HG03095 (cell line): Measurements from ENCODE around the gene CPPED1.
"Not testable (repeated sequence)": the region's sequence is repeated elsewhere in the genome, so short reads cannot be mapped to it uniquely, and the experiment has no call there.

ENCODE experiments used
- ATAC-seq: cut with Tn5 transposase; IDR thresholded peaks from one replicate; pipeline ENCODE4 v1.9.1; 2021; ENCODE audit warnings: moderate library complexity; ENCODE audit not compliant: unreplicated experiment

CPPED1 gene, protein sequence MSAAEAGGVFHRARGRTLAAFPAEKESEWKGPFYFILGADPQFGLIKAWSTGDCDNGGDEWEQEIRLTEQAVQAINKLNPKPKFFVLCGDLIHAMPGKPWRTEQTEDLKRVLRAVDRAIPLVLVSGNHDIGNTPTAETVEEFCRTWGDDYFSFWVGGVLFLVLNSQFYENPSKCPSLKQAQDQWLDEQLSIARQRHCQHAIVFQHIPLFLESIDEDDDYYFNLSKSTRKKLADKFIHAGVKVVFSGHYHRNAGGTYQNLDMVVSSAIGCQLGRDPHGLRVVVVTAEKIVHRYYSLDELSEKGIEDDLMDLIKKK

DNA sequence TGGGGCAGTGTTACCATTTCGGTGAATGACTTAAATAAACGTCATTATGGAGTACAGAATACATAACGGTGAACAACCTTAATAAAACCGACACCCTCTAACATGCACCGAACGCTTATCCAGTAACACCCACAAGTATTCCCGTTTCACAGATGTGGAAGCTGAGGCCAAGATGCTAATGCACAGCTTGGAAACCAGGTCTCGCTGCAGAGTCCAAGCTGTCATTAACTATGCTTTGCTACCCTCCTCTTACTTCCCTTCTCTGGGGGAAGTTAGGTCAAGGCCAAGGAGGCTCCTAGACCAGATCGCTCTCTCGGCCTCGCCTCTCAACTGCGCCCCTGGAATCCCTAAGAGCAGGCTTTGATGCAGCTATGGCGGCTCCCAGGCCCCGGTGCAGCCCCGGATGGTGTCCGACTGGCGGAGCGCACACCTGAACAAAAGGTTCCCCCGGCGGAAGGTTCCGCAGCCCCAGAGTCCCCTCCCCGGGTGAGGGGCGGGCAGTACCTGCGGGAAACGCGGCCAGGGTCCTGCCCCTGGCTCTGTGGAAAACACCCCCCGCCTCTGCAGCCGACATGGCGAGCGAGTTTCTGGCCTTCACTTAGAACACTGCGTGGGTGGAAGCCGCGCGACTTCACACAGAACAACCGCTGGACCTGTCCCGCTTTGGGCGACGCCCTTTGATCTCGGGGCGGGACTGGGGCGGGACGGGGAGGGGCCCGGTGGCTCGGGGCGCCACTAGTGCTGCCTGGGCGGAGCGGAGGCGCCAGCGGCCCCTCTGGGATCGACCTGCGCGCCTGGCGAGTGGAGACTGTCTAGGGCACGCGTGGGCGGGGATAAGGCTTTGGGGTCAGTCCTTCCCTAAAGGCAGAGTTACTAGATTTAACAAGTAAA is at the start of gene CPPED1:
Gene CPPED1 (minus strand): TSS at position 685 of the 891 bp plus-strand sequence. CDS start 111 bp downstream, at position 574.
- peak; percentile 72 for ATAC-seq

DNA sequence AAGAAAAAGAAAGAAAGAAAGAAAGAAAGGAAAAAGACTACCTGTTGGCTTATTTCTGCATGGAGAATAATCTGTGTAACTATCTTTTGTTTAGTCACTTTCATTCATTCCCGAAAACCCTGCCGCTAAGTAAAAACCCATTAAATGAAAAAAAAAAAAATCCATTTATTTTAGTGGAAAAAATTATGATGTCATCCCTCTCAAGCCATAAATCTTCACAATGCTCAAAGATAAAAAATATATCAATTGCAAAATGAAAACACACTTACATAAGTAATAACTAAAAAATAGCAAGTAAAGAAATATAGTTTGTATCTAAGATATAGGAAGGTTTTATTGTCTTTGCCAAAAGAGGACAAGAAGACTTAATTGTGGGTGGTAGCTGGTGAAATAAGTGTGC is 46.5 kb upstream of the CPPED1 start:
- no peak for ATAC-seq

DNA sequence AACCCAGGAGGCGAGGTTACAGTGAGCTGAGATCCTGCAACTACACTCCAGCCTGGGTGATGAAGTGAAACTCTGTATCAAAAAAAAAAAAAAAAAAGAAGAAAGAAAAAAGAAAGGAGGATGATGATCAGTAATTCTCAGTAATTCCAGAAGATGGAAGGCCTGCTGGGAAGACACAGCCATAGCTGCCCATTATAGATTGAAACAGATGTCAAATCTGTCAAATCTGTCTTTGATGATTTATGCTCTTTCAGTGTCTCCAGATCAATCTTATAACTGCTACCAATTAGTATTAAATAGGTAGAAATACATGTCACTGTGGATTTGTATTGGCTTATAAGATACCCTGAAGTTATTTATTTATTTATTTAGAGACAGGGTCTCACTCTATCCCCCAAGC is 42.9 kb upstream of the CPPED1 start:
- ATAC-seq = no peak

DNA sequence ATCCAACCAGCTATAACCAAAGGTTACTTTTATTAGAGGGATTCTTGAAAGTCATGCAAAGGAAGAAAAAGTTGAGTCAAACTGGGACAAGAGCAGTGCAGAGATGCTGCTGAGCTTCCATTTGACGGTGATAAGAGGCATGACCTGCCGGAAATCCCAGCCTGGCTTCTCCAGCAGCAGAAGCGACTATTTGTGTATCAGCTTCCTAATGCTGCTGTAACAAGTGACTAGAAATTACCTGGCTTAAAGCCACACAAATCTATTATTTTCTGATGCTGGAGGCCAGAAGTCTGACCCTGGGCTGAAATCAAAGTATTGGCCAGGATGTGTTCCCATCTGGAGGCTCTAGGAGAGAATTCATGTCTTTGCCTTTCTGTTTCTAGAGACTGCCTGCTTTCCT is 41.6 kb upstream of the CPPED1 start:
- ATAC-seq = no peak

DNA sequence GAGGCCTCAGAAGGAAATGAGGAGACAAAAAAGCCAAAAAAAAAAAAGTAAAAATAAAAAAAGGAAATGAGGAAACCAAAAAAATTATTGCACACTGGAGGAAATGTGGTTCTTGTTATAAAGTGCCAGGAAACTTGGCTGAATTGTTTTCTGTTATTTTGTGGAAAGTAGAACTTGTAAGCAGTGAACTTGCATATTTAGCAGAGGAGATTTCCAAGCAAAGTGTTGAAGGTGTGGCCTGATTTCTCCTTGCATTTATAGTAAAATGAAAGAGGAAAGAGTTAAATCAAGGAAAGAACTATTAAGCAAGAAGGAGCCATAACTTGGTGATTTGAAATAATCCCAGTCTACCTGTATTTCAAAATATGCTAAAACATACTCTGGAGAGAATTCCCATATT is 34.1 kb upstream of the CPPED1 start:
- ATAC-seq = no peak

DNA sequence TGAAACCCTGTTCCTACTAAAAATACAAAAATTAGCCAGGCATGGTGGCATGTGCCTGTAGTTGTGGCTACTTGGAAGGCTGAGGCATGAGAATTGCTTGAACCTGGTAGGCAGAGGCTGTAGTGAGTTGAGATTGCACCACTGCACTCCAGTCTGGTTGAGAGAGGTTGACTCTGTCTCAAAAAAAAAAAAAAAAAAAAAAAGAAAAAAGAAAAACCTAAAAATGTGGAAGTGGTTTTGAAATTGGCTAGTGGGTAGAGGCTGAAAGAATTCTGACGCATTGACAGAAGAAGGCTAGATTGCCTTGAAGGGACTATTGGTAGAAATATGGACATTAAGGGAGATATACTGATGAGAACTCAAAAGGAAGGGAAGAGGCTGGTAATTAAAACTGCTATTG is 33.6 kb upstream of the CPPED1 start:
- no peak for ATAC-seq

DNA sequence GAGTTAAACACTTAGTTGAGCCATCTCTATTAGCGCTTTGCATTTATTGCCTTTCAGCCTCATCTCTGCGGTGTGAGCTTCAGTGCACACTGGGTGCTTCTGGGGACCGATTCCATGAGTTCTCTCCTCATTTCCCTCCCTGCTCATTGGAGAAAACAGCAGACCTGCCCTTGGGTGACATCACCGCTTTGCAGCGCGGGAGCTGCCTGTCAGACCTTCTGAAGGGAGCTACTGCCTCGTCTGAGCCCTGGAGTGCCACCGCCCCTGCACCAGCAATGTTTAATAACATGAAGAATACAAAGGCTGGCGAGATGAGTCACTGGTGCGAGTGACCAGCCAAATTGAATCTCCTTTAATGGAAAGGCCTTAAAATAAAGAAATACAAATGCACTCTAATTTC is 30.2 kb upstream of the CPPED1 start:
- no peak for ATAC-seq

DNA sequence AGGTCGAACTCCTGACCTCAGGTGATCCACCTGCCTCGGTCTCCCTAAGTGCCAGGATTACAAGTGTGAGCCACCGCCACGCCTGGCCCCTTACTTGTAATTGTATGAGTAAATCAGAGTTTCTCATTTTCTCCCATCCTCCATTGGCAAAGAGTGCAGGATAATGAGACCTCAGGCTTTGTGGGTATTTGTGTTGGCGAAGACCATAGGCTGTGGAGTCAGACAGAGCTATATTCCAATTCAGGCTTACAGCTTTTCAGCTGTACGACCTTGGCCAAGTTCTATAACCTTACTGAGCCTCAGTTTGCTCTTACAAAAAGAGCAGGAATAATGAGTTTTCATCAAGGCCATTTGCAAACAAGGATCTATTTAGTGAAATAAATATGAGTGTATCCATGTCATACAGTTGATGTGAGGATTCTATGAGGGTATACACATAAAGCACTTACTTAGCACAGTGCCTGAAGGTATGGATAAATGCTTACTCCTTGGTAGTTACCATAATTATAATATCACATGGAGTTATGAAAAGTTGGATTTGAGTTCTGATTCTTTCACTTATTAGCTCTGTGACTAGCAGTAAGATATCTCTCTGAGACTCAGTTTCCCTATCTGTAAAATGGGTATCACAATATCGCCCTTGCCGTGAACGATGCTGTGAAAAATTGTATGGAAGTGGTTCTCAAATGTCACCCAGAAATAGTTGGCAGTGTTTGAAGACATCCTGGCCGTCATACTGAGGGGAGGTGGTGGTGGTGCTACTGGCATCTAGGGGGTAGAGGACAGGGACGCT is 25.6 kb upstream of the CPPED1 start:
- ATAC-seq = no peak

DNA sequence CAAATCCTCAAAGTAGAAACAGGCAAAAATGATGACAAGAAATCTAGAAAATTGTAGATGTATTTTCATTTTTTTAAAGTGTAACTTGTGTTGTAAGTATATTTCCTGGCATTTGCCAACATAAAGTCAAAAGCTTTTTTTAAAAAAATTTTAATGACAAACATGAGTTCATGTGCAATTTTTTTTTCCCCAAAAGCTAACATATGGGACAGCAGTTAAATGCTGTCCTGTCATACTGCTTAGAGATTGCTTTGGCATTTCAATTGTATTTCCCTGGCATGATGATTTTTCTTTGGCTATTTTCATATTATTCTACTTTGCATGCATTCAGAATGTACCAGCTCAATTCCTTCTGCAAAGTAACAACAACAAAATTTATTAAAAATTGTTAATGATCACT is 24.5 kb upstream of the CPPED1 start:
- no peak for ATAC-seq

DNA sequence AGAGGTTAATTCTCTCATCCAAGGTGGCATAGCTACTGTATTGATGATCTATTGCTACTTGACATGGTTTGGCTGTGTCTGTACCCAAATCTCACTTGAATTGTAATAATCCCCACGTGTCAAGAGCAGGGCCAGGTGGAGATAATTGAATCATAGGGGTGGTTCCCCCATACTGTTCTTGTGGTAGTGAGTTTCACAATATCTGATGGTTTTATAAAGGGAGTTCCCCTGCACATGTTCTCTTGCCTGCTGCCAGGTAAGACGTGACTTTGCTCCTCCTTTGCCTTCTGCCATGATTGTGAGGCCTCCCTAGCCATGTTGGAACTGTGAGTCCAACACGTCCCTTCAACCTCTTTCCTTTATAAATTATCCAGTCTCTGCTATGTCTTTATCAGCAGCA is 22.9 kb upstream of the CPPED1 start:
- no peak for ATAC-seq

DNA sequence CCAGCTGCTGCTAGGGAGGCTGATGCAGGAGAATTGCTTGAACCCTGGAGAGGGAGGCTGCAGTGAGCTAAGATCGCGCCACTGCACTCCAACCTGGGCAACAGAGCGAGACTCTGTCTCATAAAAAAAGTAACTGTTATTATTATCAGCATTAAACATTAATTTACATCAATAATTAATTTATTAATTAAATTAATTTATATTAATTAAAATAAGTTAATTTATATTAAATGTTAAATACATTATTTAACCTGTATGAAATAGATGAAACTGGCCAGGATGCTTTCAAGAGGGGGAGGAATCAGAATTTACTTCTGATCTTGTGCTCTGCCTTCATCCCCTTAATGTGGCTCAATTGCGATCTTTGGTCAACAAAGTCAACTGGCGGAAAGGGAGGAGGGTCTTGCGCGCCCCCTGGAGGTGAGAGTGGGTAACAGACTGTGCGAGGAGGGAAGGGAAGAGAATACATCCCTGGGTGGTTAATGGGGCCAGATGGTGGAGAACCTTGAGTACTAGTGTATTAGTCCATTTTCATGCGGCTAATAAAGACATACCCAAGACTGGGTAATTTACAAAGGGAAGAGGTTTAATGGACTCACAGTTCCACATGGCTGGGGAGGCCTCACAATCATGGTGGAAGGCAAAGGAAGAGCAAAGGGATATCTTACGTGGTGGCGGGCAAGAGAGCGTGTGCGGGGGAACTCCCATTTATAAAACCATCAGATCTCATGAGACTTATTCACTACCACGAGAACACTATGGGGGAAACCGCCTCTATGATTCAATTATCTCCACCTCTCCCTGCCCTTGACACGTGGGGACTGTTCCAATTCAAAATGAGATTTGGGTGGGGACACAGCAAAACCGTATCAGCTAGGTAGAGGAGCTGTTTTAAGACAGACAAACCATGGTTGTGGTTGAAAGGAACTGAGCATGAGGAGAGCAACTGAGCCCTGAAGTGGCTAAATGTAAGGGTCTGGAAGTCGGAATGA is 15.7 kb upstream of the CPPED1 start:
- no peak for ATAC-seq

DNA sequence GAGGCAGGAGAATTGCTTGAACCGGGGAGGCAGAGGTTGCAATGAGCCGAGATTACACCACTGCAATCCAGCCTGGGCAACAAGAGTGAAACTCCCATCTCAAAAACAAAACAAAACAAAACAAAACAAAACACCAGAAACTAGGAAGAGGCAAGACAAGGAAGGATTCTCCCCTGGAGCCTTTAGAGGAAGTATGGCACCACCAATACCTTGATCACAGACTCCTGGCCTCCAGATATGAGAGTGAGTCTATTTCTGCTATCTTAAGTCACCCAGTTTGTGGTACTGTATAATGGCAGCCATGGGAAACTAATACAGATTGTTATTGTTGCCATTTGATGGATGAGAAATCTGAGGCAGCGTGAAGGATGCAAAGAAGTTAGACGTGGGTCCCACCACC is 14.6 kb upstream of the CPPED1 start:
- ATAC-seq = no peak

DNA sequence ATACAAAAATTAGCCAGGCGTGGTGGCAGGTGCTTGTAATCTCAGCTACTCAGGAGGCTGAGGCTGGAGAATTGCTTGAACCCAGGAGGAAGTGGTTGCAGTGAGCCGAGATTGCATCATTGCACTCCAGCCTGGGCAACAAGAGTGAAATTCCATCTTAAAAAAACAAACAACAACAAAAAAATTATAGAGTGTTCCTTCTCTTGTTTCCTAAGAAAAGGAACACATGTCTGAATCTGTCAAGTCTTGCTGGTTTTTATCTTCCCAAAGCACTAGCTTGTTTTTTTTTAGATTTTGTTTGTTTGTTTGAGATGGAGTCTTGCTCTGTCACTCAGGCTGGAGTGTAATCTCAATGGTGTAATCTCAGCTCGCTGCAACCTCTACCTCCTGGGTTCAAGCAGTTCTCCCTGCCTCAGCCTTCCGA is 13.1 kb upstream of the CPPED1 start:
- not testable (repeated sequence) for ATAC-seq

DNA sequence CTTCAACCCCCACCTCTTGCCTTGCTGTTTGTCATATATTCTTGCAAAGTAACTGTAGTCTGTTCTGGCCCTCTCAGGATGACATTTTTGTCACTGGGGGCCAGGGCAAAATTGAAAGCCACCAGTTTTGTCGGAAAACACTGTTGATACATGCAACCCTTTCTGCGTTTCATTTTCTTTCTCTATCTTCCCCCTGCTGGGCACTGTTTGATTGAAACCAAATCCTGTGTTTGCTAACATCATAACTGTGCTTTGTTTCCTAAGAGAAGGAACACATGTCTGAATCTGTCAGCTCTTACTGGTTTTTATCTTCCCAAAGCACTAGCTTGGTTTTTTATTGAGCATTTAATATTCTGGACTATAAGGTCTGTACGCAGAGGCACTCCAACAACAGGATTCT is 11.7 kb upstream of the CPPED1 start:
- no peak for ATAC-seq

DNA sequence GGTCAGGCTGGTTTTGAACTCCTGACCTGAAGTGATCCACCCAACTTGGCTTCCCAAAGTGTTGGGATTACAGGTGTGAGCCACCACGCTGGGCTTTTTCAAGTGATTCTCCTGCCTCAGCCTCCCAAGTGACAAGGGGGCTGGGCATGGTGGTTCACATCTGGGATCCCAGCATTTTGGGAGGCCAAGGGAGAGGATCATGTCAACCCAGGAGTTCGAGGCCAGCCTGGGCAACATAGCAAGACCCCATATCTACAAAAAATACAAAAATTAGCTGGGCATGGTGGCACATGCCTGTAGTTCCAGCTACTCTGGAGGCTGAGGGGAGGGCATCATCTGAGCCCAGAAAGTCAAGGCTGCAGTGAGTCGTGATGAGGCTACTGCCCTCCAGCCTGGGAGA is 10.0 kb upstream of the CPPED1 start:
- not testable (repeated sequence) for ATAC-seq

DNA sequence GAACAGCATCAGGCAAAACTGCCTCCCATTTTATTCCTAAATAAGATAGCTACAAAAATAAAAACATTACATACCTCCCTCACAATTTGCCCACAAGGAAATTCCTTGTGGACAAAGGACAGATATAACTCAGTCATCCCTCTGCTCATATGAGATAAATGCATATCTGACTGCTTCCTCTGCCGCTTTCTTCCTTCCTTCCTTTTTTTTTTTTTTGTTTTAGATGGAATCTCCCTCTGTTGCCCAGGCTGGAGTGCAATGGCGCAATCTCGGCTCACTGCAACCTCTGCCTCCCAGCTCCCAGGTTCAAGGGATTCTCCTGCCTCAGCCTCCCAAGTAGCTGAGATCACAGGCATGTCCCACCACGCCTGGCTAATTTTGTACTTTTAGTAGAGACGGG is 9.6 kb upstream of the CPPED1 start:
- not testable (repeated sequence) for ATAC-seq

DNA sequence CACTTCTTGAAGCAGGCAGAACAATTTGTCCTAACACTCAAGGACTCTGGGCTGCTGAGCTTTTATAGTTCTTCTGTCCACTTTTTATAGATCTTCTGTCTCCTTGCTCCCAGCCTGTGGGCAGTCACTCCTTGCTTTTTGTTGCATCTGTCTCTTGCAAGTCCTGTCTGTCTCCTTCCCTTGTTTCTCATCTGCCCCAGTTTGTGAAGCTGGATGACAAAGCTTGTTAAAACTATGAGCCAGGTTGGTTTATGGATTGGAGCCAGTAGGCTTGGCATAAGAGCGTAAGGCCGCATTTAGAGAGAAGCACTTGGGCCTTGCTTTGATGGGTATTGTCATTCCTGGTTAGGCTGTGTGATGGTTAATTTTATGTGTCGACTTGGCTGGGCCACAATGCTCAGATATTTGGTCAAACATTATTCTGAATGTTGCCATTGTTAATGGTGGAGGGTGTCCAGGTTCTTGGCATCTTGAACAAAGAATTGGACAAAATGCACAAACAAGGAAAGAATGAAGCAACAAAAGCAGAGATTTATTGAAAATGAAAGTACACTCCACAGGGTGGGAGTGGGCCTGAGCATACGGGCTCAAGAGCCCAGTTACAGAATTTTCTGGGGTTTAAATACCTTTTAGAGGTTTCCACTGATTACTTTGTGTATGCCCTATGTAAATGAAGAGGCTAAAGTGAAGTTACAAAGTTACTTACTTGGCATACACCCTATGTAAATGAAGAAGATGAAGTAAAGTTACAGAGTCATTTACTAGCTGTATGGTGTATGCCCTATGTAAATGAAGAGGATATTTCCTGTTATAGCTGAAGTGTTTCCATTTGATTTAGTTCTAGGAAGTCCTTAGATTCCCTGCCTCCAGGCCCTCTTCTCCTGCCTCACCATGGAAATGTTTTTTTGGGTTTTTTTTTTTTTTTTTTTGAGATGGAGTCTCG is 8.0 kb upstream of the CPPED1 start:
- no peak for ATAC-seq

DNA sequence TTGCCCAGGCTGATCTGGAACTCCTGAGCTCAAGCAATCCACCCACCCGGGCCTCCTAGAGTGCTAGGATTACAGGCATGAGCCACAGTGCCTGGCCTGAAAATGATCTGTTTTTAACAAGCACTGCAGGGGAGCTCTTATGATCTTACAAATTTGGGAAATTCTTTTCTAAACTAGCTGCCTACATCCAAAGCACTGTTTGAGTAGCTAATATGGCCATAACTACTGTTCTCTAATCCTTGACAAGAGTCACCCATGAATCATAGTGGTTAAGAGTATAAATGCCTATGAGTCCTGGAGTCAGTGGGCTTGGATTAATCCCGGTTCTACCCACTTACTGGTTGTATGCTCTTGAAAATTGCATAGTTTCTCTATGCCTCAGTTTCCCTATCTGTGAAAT is 1.4 kb upstream of the CPPED1 start:
- ATAC-seq = no peak

DNA sequence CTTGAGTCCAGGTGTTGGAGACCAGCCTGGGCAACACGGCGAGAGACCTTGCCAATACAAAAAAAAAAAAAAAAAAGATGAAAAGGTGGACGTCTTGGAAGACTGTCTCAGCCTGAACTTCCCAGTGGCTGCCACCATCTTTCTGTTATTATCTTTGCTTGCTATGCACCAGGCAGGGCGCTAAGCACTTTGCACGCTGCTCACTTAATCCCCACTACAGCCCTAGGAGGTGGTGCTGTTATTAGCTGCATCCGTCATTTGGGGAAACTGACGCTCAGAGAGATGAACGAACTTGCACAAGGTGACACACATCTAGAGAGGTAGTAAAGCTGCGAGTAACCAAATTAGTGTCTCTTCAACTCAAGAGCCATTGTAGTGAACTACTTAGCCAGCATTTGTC is 708 bp upstream of the CPPED1 start:
- ATAC-seq = no peak
